HG03457 (cell line): Measurements from ENCODE around the gene LRWD1.
"Not testable (repeated sequence)": the region's sequence is repeated elsewhere in the genome, so short reads cannot be mapped to it uniquely, and the experiment has no call there.

ENCODE experiments used
- ATAC-seq: cut with Tn5 transposase; IDR thresholded peaks from one replicate; pipeline ENCODE4 v1.9.1; 2021; ENCODE audit warnings: moderate number of reproducible peaks; ENCODE audit not compliant: unreplicated experiment

LRWD1 gene

GRCh38 chr7:102467581-102468477 lies 3.0 kb downstream of the LRWD1 start:
- ATAC-seq = no peak

- ATAC-seq = no peak
These were observed 3.9 kb downstream of the LRWD1 start for GRCh38 chr7:102468478-102469350.

GRCh38 chr7:102469351-102469971 lies 4.7 kb downstream of the LRWD1 start:
- no peak for ATAC-seq

GRCh38 chr7:102469972-102470825 lies 5.4 kb downstream of the LRWD1 start:
- no peak for ATAC-seq

DNA sequence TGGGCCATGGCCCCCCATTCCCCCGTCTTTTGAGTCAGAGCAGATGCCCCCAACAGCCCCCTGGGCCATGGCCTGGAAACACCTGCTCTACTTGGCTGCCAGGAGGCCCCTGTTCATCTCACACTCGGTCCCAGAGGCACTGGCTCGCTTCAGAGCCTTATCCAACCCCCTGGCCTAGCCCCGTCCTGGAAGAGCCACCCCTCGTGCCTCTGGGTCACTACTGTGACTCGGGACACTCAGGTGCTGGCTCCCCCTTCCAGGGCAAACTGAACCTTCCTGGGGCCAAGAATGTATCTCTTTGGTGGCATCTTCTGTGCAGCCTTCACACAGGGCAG lies 7.0 kb downstream of the LRWD1 start:
- ATAC-seq = no peak

DNA sequence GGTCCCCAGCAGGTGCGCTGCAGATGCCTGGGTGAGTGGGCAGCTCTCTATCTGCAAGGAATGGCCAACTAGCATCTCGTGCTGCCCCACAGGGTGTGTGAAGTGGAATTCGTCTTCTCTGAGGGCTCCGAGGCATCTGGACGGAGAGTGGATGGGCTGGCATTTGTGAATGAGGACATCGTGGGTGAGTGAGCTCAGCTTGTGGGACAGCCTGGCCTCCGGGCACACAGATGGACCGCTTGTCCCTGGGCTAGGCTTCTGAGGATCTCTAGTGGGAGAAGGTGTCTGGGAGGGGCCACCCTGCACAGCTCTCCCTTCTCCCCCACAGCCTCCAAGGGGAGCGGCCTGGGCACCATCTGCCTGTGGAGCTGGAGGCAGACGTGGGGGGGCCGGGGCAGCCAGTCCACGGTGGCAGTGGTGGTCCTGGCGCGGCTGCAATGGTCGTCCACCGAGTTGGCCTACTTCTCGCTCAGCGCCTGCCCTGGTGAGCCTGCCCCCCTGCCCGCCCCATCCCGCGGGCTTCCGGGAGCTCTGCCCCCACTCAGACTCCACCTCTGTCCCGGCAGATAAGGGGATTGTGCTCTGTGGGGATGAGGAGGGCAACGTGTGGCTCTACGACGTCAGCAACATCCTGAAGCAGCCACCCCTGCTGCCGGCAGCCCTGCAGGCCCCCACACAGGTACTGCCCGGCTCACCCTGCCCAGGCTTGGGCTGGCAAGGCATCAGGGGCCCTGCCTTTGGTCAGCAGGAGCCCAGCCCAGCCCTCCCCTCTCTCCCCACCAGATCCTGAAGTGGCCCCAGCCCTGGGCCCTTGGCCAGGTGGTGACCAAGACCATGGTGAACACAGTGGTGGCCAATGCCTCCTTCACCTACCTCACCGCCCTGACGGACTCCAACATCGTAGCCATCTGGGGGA lies 7.6 kb downstream of the LRWD1 start:
- ATAC-seq = no peak

DNA sequence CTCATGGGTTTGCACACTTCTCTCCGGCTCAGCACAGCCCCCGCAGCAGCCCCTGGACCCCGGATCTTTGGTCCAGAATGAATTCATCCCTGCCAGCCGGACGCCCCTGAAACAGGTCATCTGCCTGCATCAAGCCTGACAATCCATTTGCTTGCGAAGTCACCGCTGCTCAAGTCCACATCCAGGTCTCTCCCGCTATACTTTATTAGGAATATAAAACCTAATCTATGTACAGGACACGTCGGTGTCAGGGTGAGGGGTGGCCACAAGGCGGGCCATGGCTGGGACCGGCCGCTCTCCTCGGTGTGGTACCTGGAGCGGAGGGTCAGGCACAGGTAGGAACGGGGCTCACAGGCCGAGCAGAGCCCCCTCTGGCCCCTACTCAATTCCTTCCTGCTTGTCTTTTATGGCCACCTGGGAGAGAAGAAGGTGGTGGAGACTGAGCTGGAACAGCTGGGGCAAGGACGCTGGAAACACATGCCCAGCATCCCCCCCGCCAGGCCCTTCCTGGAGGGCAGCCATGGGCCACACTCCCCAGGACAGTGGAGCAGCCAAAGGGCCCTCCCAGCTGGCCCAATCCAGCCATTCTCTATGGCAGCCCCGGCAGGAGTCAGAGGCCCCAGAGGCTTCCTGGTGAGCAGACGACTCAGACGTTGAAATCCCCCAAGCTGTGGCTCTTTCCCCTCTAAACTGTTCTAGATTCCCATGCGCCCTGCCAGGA lies 8.6 kb downstream of the LRWD1 start:
- no peak for ATAC-seq

DNA sequence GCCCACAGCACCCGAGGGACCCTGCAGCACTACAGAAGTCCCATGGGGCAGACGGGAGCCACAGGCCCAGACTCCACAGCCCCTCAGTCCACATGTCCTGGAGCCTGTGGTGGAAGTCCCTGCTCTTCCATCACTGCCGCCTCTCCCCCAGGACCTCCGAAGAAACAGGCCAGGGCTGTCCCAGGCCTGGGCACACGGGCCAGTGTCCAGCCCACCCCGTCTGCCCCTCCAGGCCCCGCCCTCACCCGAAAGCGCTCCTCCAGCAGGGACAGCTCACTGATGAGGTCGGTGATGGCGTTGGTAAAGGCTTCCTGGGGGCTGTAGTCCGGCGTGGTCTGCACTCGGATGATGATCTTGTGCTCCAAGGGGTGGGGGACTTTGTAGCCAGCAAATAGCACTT lies 9.3 kb downstream of the LRWD1 start:
- ATAC-seq = not testable (repeated sequence)

GRCh38 chr7:102474736-102475435 lies 10.1 kb downstream of the LRWD1 start:
- not testable (repeated sequence) for ATAC-seq

- peak; percentile 66 for ATAC-seq
These were observed 13.8 kb downstream of the LRWD1 start, which contains the start of gene POLR2J for GRCh38 chr7:102478314-102479208. TSS of gene POLR2J (minus strand) at chr7:102478922. CDS start at chr7:102478860, 62 bp downstream.

GRCh38 chr7:102479209-102479584 lies 14.4 kb downstream of the LRWD1 start:
- ATAC-seq = peak; percentile 20

- ATAC-seq = not testable (repeated sequence)
These were observed 15.3 kb downstream of the LRWD1 start for GRCh38 chr7:102479982-102480637.

GRCh38 chr7:102481962-102482361 lies 17.2 kb downstream of the LRWD1 start:
- ATAC-seq = not testable (repeated sequence)

- ATAC-seq = not testable (repeated sequence)
These were observed 19.5 kb downstream of the LRWD1 start for GRCh38 chr7:102484317-102484716.

GRCh38 chr7:102490529-102491075 lies 25.8 kb downstream of the LRWD1 start:
- not testable (repeated sequence) for ATAC-seq

DNA sequence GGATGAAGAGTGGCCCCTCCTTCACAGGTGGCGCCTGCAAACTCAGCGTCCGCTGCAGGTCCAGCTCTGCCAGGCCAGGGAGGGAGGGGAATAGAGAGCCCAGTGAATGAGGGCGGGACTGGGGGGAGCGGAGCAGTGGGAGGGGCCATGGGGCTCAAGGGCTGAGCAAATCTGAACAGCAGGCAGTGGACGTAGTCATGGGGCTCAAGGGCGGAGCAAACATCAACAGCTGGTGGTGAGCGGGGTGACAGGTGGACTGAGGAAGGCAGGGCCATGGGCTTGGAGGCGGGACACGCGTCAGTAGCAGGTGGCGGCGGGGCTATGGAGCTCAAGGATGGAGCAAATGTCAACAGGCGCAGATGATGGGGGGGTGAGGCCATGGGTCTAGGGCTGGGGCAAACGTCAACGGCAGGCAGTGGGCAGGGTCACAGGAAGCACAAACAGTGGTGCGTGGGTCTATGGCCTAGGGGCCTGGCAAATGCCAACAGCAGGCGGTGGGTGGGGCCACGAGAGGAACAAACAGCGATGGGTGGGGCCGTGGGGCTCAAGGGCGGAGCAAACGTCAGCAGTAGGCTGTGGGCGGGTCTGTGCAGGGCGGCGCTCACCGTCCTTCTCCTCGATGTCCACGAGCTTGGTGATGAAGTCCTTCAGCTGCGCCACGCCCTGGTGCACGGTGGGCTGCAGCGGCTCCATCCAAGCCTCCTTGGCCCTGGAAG lies 28.6 kb downstream of the LRWD1 start:
- not testable (repeated sequence) for ATAC-seq
